ENCODE results near the gene PECR. TPM values are rescaled to one million over a fixed set of nuclear protein-coding genes. Genes with fewer than 3 reads are reported as not detected.

The PECR gene
- total and polyA plus RNA-seq, 9 of the 15 experiments (the other 6 are each of a cell fraction or from before 2014, with no cell fraction given): 1.1 to 10.3 (median 8.2) TPM

DNA sequence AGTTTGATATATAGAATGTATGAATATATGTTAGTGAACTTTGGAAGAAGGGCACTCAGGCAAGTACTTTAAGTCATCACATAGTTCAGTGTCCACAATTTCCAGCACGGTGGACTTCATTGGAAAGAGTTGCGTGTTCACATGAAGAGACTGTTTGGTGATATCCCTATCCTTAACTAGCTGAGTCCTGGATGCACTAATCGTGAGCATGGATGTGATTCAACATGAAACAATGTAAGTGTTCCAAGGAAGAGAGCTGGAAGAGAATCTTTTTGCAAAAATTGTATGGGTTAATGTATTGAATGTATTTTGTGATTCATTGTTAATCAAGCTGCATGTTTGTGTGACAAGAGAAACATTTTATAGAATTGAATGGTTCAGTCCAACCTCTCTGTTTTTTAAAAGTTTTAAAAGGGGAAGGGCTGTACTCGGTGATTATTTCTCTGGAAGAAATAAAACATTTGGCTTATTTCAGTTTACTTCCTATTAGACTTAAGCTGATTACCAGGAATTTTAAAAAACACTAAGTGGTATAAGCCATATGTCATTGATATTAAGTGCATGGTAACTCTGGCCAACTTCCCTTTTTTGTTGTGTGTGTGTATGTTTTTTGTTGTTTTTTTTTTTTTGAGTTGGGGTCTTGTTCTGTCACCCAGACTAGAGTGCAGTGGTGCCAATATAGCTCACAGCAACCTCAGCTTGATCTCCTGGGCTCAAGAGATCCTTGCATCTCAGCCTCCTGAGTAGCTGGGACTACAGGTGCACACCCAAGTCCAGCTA lies 36.1 kb upstream of the PECR start:
- Histone ChIP-seq H3K4me3 (no peak overlapping the region), H3K4me2 (ENCODE audit: insufficient read depth, low read length) (no peak overlapping the region), H3K9me1 (ENCODE audit: control insufficient read depth, insufficient read depth, low read length) (no peaks in the 10 kb centered on the region), H4K20me1 (replicated peaks; ENCODE audit: control insufficient read depth, insufficient read depth, low read length) (peaks cover 5% of the 10 kb centered on the region; the same call in 1 of the 2 replicates), H3K27ac (ENCODE audit: extremely low read depth, low read depth, low read length) (no peak overlapping the region), H3K27me3 (ENCODE audit: control insufficient read depth in 2 of 2, insufficient read depth in 2 of 2, low read length in 2 of 2) (no peaks in the 10 kb centered on the region), H3K79me2 (ENCODE audit: control insufficient read depth, insufficient read depth, low read length) (peaks cover 73% of the 10 kb centered on the region), H3K9me3 (replicated peaks; ENCODE audit: control insufficient read depth, insufficient read depth, low read depth, low read length) (no peaks in the 10 kb centered on the region), H3K36me3 (ENCODE audit: control insufficient read depth, insufficient read depth, low read length) (peaks cover 94% of the 10 kb centered on the region), H2AFZ (ENCODE audit: low read depth, low read length) (no peak overlapping the region), H3K4me1 (replicated peaks in 1 of 2; ENCODE audit: control insufficient read depth in 2 of 2, insufficient read depth in 2 of 2, low read length in 2 of 2) (peaks cover 0 to 3% of the 10 kb centered on the region in 2 experiments; a peak in 3 of 5 replicates), H3K9ac (ENCODE audit: insufficient read depth in 1 of 2, low read depth in 2 of 2, low read length in 2 of 2) (no peak overlapping the region; a peak in 1 of 4 replicates)
- CTCF ChIA-PET (ENCODE audit: low intra/inter-chr PET ratio): no interaction called here
- WGBS (ENCODE audit: insufficient coverage, low coverage, missing lambda C conversion rate): 98% methylated on average over 4 of the region's 4 CpGs
- in situ Hi-C loops (cut with MboI) (no loop called here), intact Hi-C loops (cut with micrococcal nuclease) (no loop called here)
- POLR2A ChIA-PET: interaction anchor here (0.7 to 1.4 kb wide), 2 partner anchors 10 to 1467 kb away, joined by 3 to 4 read pairs; no protein-coding TSS in a partner anchor
- ATAC-seq: no peak
- DNase-seq (ENCODE audit: extremely low read depth in 1 of 4, low spot score in 3 of 4): no peak
- no peak for FAIRE-seq
- BruUV-seq (replicated peaks): no TSS peak
- TF ChIP-seq CBFA2T2 (conservative IDR thresholded peaks at IDR 0.05) (no peak), ZNF764 (CRISPR knock-in tag; IDR thresholded peaks at IDR 0.05; ENCODE audit: low read depth) (no peak), SRSF1 (IDR thresholded peaks at IDR 0.05; ENCODE audit: low read depth, low read length) (no peak), NR4A1 (CRISPR knock-in tag; IDR thresholded peaks at IDR 0.05) (no peak), NR4A1 (tag; IDR thresholded peaks at IDR 0.05) (no peak), CEBPB (tag; IDR thresholded peaks at IDR 0.05) (no peak), ZNF12 (CRISPR knock-in tag; IDR thresholded peaks at IDR 0.05) (no peak), ZFP30 (CRISPR knock-in tag; IDR thresholded peaks at IDR 0.05; ENCODE audit: borderline replicate concordance) (no peak), NFRKB (IDR thresholded peaks at IDR 0.05; ENCODE audit: low read depth) (no peak), NR2C2 (CRISPR knock-in tag; IDR thresholded peaks at IDR 0.05) (no peak), NR2C2 (tag; IDR thresholded peaks at IDR 0.05) (no peak), SNRNP70 (optimal IDR thresholded peaks at IDR 0.05; ENCODE audit: low read depth, low read length) (no peak), ZFP1 (CRISPR knock-in tag; IDR thresholded peaks at IDR 0.05) (no peak), ELF1 (tag; IDR thresholded peaks at IDR 0.05) (no peak), ATF6 (CRISPR knock-in tag; IDR thresholded peaks at IDR 0.05) (no peak), C11orf30 (IDR thresholded peaks at IDR 0.05; ENCODE audit: low read depth) (no peak), MEIS2 (IDR thresholded peaks at IDR 0.05; ENCODE audit: partially characterized antibody) (no peak), FOXK2 (conservative IDR thresholded peaks at IDR 0.05 in 1 of 2, IDR thresholded peaks at IDR 0.05 in 1 of 2; ENCODE audit: low read depth in 2 of 2) (no peak), TEAD1 (CRISPR knock-in tag; IDR thresholded peaks at IDR 0.05) (no peak), PML (IDR thresholded peaks at IDR 0.05; ENCODE audit: low read length) (no peak)
- TF ChIP-seq, protein P1, sequence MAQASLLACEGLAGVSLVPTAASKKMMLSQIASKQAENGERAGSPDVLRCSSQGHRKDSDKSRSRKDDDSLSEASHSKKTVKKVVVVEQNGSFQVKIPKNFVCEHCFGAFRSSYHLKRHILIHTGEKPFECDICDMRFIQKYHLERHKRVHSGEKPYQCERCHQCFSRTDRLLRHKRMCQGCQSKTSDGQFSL (CRISPR knock-in tag; IDR thresholded peaks at IDR 0.05): no peak
- TF ChIP-seq, protein P1 (tag; IDR thresholded peaks at IDR 0.05): no peak
